Right lobe of liver (tissue), 6 donors: ENCODE results near the gene PEAK1. TPM values are rescaled to one million over a fixed set of nuclear protein-coding genes. Genes with fewer than 3 reads are reported as not detected.
"Not testable (repeated sequence)": the region's sequence is repeated elsewhere in the genome, so short reads cannot be mapped to it uniquely, and the experiment has no call there.

Source experiments
- ATAC-seq, 4 donors: fragments of 200-7000 bp; cut with Tn5 transposase; one replicate each; pipeline ENCODE4 v1.9.1; 2020; ENCODE audit warnings: mild to moderate bottlenecking in 4 of 4, moderate library complexity in 4 of 4
- DNase-seq, 3 donors: peaks; one replicate each; pipeline ENCODE4 v3.0.0-alpha.2; 2020
- H3K27ac ChIP-seq, 3 donors: fragments of 200-600 bp; one replicate each; pipeline ENCODE4 v1.8.0; 2022
- H3K27me3 ChIP-seq, 2 donors: fragments of 200-600 bp; one replicate each; pipeline ENCODE4 v1.8.0; 2022
- H3K36me3 ChIP-seq, 4 donors: fragments of 200-600 bp; sonication (generic) in 1 of 4; one replicate each; pipeline versions ENCODE4 v1.5.1 to v1.8.0; 2017 to 2022; ENCODE audit warnings: control low read depth in 1 of 4
- H3K4me1 ChIP-seq, 4 donors: fragments of 200-600 bp; sonication (generic) in 1 of 4; one replicate each; pipeline versions ENCODE4 v1.5.1 to v1.8.0; 2017 to 2022; ENCODE audit warnings: control low read depth in 1 of 4
- H3K4me3 ChIP-seq, 3 donors: fragments of 200-600 bp; one replicate each; pipeline ENCODE4 v1.8.0; 2022
- H3K9me3 ChIP-seq, 4 donors: fragments of 200-600 bp; sonication (generic) in 1 of 4; one replicate each; pipeline versions ENCODE4 v1.5.1 to v1.8.0; 2017 to 2022; ENCODE audit warnings: control low read depth in 1 of 4
- CTCF ChIP-seq, 4 donors: fragments of 200-600 bp in 3 of 4; fragments of 450-650 bp in 1 of 4; IDR thresholded peaks; one replicate each; pipeline versions ENCODE4 v1.5.1 to v1.8.0; 2016 to 2022; ENCODE audit warnings: antibody characterized with exemption in 4 of 4, mild to moderate bottlenecking in 2 of 4
- POLR2A ChIP-seq: fragments of 450-650 bp; IDR thresholded peaks from one replicate; pipeline ENCODE4 v1.6.1; 2017; ENCODE audit warnings: antibody characterized with exemption, mild to moderate bottlenecking
- WGBS: methylation state at CpG from one replicate; pipeline ENCODE4 v1.1.6; 2018; ENCODE audit warnings: low coverage, low lambda C conversion rate; ENCODE audit not compliant: insufficient coverage; ENCODE audit errors: missing lambda C conversion rate; 5-methylcytosine and 5-hydroxymethylcytosine counted together
- intact Hi-C, 2 donors: fragments of 100-400 bp; cut with DNase I; formaldehyde crosslinking; loops; one replicate each; pipeline versions ENCODE4 v1.11.2 to v1.14.1; 2022
- total RNA-seq, 6 experiments: library from RNA; depleted of rRNA in 2 of 6; stranded (reverse); fragments of >200 nt in 2 of 6; fragmentation: NEBNext Ultra II Directional in 3 of 6; extraction: Animal tissue kit (Norgen Biotek cat#: 25700) in 3 of 6; gene quantifications; one replicate each; pipeline versions ENCODE4 v1.1.0 to v1.2.4, GENCODE V29; 2016 to 2023
- donor health status: DM: no; HTN: yes; CAD: no.
- donor health status: DM: no; HTN: no; CAD: no.
- donor health status: DM: no; HTN: no; CAD: no.
- donor health status: DM: no; HTN: yes; CAD: no.
- donor health status: DM: no; HTN: yes; CAD: no.

PEAK1 gene
- total RNA-seq, 6 experiments from 2014 or later, result 5.9 to 18.4 (median 10.1) TPM

- Histone ChIP-seq H3K27me3 (no peaks in the 10 kb centered on the region), H3K9me3 (no peaks in the 10 kb centered on the region), H3K4me3 (no peak overlapping the region), H3K36me3 (no peaks in the 10 kb centered on the region), H3K27ac (no peak overlapping the region), H3K4me1 (no peaks in the 10 kb centered on the region)
- DNase-seq (no peak), ATAC-seq (no peak)
- 68% methylated on average over 2 of the region's 3 CpGs for WGBS
- intact Hi-C loops, result no loop called here
- no peak for TF ChIP-seq POLR2A
- TF ChIP-seq CTCF (IDR thresholded peaks at IDR 0.05), result no peak
These were observed 143.8 kb downstream of the PEAK1 start for GRCh38 chr15:77276096-77276495.

- H3K27me3 ChIP-seq, H3K9me3 ChIP-seq, H3K4me3 ChIP-seq, H3K4me1 ChIP-seq, H3K27ac ChIP-seq, ATAC-seq, intact Hi-C loops, DNase-seq, H3K36me3 ChIP-seq: not testable (repeated sequence)
These were observed 146.8 kb downstream of the PEAK1 start for GRCh38 chr15:77273136-77273535.

DNA sequence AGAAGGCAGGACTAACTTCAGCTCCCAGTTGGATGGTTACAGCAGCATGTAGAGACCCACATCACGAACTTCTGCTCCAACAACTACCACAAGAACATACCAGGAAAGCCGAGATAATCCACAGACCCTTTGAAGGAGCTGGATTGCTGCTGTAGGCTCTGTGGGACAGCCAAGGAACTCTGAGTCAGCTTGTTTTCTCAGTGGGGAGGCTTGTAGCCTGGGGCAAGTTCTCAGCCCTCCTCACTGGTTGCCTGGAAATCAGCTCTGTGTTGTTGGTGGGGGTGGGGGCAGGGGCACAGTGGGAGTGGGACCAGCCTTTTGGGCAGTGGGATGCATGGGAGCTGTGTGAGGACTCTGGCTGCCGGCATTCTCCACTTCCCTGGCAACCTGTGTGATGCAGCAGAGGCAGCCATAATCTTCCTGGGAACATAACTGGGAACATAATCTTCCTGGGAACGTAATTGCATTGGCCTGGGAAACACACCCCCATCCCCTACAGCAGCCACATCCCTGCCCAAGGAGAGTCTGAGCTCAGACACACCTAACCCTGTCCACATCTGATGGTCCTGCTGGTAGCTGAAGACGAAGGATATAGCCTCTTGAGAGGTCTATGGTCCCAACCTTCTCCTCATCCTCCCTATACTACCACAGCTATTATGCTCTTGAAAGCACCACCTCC, 153.1 kb downstream of the PEAK1 start:
- Histone ChIP-seq H3K4me1 (no peaks in the 10 kb centered on the region), H3K36me3 (no peaks in the 10 kb centered on the region), H3K4me3 (no peak overlapping the region), H3K27ac (no peak overlapping the region), H3K9me3 (no peaks in the 10 kb centered on the region), H3K27me3 (no peaks in the 10 kb centered on the region)
- WGBS, result 93% methylated on average over 2 of the region's 5 CpGs
- intact Hi-C loops, result no loop called here
- ATAC-seq (no peak), DNase-seq (no peak)
- TF ChIP-seq POLR2A (no peak), CTCF (IDR thresholded peaks at IDR 0.05) (no peak)

DNA sequence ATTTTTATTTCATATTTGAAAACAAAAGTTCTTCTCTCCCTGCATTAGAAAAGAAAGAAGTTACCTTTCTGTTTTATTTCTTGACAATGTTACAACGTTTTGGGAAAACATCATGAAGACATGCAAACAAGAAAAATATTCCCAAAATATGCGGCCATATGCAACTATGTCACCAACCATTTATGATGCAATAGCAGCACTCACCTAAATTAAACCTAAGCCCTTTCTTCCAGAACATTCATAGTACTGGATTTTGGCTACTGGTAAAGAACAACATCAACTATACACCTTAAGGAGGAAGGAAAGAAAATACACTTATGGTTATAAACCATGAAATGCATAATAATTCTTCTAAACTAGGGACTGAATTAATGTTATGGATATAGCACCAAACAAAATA, 164.5 kb downstream of the PEAK1 start:
- TF ChIP-seq CTCF (IDR thresholded peaks at IDR 0.05) (no peak), POLR2A (no peak)
- WGBS, result 80% methylated on average over 2 of the region's 2 CpGs
- Histone ChIP-seq H3K27ac (no peak overlapping the region), H3K27me3 (no peaks in the 10 kb centered on the region), H3K36me3 (no peaks in the 10 kb centered on the region), H3K9me3 (no peaks in the 10 kb centered on the region), H3K4me3 (no peak overlapping the region), H3K4me1 (no peaks in the 10 kb centered on the region)
- DNase-seq, result no peak
- intact Hi-C loops, result no loop called here
- no peak for ATAC-seq

DNA sequence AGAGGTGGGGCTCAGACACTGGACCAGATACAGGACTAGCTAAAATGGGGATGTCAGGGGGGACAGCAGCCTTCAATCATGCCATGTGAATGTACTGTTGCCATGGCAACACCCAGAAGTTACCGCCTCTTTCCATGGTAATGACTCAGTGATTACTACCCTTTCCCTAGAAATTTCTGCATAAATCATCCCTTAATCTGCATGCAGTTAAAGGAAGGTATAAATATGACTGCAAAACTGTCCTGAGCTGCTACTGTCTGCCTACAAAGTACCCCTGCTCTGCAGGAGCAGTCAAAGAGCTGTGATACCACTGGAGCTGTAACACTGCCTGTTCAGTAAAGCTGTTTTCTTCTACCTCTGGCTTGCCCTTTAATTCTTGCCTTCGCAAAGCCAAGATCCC, 168.2 kb downstream of the PEAK1 start:
- intact Hi-C loops, result no loop called here
- Histone ChIP-seq H3K27ac (no peak overlapping the region), H3K4me1 (no peaks in the 10 kb centered on the region), H3K27me3 (no peaks in the 10 kb centered on the region), H3K9me3 (no peaks in the 10 kb centered on the region), H3K4me3 (no peak overlapping the region), H3K36me3 (no peaks in the 10 kb centered on the region)
- TF ChIP-seq POLR2A, result no peak
- no peak for TF ChIP-seq CTCF (IDR thresholded peaks at IDR 0.05)
- 94% methylated on average over 2 of the region's 2 CpGs for whole genome bisulfite sequencing
- no peak for DNase-seq
- ATAC-seq, result no peak
